Suprapubic skin (tissue), 4 donors: ENCODE results near the gene HORMAD2.

Experiments
- EP300 ChIP-seq: sonication (generic); formaldehyde crosslinking; IDR thresholded peaks from one replicate; pipeline ENCODE4 v1.6.1; 2017; ENCODE audit warnings: antibody characterized with exemption
- POLR2A ChIP-seq, 2 donors: fragments of 450-650 bp; IDR thresholded peaks; one replicate each; pipeline ENCODE4 v1.6.1; 2017; ENCODE audit warnings: antibody characterized with exemption in 2 of 2, mild to moderate bottlenecking in 2 of 2, moderate library complexity in 2 of 2
- POLR2AphosphoS5 ChIP-seq, 3 donors: sonication (generic); formaldehyde crosslinking; IDR thresholded peaks; one replicate each; pipeline ENCODE4 v1.6.1; 2017; ENCODE audit warnings: antibody characterized with exemption in 3 of 3
- TF ChIP-seq, protein P1 (sequence below), 2 donors: fragments of 200-600 bp in 1 of 2; fragments of 450-650 bp in 1 of 2; sonication (generic) in 1 of 2; IDR thresholded peaks; one replicate each; pipeline ENCODE4 v1.5.1; 2016 to 2019; ENCODE audit warnings: antibody characterized with exemption in 2 of 2, mild to moderate bottlenecking in 1 of 2, moderate library complexity in 1 of 2

DNA sequence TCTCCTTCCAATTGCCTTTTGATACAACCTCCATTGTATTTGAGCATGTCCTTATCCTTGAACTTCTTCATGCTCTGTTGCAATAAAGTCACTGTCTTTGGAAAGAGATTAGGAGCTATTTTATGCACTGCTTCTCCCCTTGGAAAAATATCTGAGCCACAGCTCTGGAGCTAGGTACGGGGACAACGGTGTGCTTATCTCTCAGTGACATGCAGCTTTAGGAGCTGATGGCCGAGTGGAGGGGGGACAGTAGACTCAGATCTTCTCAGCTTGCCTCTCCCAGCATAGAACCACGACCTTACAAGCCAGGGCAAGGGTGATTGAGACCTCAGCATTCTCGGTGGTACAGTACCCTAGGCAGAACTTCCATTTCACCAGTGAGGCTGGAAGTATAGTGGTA, 64.1 kb downstream of the HORMAD2 start:
- TF ChIP-seq, protein P1, sequence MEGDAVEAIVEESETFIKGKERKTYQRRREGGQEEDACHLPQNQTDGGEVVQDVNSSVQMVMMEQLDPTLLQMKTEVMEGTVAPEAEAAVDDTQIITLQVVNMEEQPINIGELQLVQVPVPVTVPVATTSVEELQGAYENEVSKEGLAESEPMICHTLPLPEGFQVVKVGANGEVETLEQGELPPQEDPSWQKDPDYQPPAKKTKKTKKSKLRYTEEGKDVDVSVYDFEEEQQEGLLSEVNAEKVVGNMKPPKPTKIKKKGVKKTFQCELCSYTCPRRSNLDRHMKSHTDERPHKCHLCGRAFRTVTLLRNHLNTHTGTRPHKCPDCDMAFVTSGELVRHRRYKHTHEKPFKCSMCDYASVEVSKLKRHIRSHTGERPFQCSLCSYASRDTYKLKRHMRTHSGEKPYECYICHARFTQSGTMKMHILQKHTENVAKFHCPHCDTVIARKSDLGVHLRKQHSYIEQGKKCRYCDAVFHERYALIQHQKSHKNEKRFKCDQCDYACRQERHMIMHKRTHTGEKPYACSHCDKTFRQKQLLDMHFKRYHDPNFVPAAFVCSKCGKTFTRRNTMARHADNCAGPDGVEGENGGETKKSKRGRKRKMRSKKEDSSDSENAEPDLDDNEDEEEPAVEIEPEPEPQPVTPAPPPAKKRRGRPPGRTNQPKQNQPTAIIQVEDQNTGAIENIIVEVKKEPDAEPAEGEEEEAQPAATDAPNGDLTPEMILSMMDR (IDR thresholded peaks at IDR 0.05), result no peak
- TF ChIP-seq POLR2A (IDR thresholded peaks at IDR 0.05), result no peak
- TF ChIP-seq EP300, result no peak
- no peak for TF ChIP-seq POLR2AphosphoS5 (IDR thresholded peaks at IDR 0.05)
